GM04504 (cell line): ENCODE data around the gene TOR1AIP2.

Experiments used
- DNase-seq: peaks from one replicate; pipeline ENCODE4 v3.0.0-alpha.2; 2012; ENCODE audit warnings: low read depth

The TOR1AIP2 gene

DNA sequence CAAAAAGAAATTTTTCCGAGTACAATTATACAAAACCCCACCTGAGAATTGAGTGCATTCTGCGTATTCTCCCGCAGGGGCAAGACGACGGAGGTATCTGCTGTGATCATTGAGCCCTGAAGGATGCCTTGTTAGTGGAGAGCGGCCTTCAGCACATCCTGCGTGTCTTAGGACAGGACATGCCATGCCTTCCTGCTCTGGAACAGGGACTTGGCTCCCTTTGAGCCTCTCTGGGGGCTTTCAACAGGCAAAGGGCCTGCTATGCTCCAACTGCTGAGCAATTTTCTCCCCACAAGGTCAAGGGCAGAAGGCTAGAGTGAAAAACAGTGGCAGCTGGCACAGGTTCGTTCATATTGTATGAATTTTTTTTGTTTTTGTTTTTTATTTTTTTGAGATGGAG is 52.4 kb downstream of the TOR1AIP2 start:
- no peak for DNase-seq

DNA sequence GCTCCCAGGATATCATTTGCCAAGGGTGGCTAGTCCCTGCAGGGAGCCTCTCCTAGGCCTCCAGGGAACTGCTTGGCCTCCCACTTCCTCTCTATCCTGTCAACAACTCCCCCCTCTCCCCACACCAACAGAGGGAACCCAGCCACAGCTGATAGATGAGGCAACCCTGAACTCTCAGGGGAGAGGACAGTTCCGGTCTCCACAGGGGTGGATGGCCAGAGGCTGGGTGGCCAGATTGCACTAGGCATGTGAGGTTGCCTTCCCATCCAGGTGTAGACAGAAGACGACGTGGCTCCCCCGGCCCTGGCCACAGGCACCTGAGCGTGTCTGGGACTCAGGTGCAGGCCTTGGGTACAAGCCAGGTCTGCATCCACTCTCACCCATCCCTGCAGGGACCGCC is 53.3 kb downstream of the TOR1AIP2 start:
- no peak for DNase-seq

DNA sequence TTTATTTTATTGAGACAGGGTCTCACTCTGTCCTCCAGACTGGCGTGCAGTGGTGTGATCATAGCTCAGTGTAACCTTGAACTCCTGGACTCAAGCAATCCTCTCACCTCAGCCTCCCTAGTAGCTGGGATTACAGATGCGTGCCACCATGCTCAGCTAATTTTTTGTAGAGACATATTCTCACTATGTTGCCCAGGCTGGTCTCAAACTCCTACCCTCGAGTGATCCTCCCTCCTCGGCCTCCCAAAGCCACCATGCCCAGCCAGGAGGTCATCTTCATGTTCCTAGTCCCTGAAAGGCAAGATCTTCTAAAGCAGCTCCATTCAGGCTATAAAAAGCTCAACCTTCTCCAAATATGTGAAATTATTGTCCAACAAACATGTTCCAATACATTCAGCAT is 53.9 kb downstream of the TOR1AIP2 start:
- no peak for DNase-seq

DNA sequence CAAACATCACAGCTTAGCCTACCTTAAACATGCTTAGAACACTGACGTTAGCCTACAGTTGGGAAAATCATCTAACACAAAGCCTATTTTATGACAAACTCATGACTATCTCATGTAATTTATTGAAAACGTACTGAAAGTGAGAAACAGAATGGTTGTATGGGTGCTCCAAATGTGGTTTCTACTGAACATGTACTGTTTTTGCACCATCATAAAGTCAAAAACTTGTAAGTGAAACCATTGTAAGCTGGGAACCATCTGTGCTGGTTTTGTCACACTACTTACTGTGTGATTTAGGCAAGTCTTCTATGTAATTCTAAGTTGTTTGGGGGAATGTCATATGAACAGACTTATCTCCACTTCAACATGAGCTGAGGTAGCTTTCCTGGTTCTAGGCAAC is 55.5 kb downstream of the TOR1AIP2 start:
- DNase-seq: no peak

DNA sequence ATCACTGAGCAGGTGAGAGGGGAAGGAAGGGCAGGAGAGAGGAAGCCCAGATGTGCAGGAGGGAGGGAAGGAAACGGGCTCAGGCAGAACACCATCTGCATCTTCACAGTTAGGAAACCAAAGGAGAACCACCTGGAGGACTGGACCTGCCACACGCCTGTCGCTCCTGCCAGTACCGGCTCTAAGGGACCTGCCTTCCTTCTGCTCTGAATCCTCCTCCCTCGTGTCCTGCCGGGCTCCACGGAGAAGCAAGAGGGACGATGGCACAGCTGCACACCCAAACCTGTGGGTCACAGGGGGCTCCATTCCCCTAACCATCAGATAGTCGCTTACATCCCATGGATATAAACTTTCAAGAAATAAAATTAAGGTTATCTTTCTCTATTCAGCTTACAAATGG is 56.1 kb downstream of the TOR1AIP2 start:
- no peak for DNase-seq

GRCh38 chr1:179820226-179820970 is 57.2 kb downstream of the TOR1AIP2 start:
- no peak for DNase-seq

- DNase-seq: no peak
Observed at GRCh38 chr1:179818743-179819173, 58.8 kb downstream of the TOR1AIP2 start.

- DNase-seq: no peak
Observed at GRCh38 chr1:179818260-179818659, 59.3 kb downstream of the TOR1AIP2 start.

DNA sequence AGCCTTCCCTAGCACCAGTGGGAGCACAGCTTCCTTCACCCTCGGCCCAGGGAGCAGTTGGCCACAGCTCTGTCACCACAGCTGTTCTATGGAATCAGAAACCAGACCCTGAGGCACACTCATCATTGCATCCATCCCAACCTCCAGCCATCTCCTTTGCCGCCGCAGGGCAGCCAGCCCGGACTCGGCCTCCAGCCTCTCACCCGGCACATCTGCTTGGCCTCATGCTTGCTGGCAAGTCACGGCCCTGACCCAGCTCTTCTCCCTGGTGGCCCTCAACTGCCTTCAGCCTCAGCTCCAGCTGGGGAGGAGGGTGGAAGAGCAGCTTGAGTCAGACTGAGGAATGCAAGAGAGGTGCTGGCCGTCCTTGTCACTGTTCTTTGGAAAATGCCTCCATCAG is 59.8 kb downstream of the TOR1AIP2 start:
- DNase-seq: peak; percentile 15

GRCh38 chr1:179817056-179817455 is 60.5 kb downstream of the TOR1AIP2 start:
- no peak for DNase-seq

DNA sequence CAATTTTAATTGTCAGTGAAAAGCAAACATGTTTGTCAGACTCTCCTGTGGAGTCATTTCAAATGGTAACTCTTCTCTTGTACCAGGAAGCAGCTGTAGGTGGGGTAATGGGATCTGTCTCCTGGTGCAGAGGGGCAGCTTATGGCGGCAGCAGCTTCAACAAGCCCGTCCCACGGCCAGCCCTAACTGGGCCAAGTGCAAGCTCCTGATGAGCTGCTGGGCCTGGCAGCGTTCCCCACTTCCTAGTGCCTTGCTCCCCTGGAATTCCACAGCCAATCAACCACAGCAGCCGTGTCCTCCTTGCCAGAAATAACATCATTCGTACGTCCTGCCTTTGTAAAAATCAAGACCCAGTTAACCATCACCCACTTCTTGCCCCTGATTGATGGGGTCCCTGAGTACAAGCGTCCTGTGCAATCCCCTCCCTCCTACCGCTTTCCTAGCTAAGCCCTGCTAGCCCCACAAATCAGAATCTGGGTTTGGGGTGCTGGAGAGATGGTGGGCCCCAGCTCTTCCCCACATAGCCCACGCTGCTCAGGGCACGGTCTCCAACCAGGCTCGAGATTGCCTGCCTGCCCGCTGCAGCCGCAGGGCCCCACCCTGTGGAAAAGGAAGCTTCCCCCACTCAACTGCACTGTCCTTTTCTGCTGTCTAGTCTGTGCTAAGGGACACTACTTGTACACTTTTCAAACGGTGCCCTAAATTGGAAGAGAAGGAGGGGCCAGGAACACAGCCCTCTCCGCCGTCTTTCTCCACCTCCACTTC is 61.2 kb downstream of the TOR1AIP2 start:
- DNase-seq: no peak

GRCh38 chr1:179815641-179816040 is 62.0 kb downstream of the TOR1AIP2 start:
- DNase-seq: no peak

GRCh38 chr1:179814546-179814838 is 63.1 kb downstream of the TOR1AIP2 start:
- no peak for DNase-seq

DNA sequence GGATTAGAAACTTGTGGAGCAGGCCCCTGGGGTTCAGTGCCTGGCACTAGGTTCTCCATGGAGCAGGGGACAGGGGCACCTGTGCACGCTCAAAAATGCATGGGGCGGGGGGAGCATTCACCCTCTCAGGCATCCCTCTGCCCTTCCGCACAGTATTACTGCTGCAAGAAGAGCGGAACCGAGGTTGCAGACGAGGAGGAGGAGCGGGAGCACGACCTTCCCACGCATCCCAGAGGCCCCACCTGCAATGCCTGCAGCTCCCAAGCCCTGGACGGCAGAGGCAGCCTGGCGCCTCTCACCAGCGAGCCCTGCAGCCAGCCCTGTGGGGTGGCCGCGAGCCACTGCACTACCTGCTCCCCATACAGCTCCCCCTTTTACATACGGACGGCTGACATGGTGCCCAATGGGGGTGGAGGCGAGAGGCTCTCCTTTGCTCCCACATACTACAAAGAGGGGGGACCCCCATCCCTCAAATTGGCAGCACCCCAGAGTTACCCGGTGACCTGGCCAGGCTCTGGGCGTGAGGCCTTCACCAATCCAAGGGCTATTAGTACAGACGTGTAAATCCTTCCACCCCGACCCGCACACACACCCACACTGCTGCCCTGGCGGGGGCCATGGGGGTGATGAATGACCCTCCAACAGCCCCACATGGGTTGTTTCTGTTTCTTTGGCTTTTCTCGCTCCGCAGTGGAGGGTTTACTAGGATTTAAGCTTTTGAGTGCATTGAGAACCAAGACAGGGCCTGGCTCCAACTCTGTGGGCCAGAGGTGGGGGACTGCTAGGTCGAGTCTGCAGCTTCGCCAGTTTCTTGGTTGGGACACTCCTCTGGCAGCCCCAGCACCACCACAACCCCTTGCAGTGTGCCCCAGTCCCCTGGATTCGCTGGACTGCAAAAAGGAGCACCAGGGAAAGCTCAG is 63.7 kb downstream of the TOR1AIP2 start:
- no peak for DNase-seq

DNA sequence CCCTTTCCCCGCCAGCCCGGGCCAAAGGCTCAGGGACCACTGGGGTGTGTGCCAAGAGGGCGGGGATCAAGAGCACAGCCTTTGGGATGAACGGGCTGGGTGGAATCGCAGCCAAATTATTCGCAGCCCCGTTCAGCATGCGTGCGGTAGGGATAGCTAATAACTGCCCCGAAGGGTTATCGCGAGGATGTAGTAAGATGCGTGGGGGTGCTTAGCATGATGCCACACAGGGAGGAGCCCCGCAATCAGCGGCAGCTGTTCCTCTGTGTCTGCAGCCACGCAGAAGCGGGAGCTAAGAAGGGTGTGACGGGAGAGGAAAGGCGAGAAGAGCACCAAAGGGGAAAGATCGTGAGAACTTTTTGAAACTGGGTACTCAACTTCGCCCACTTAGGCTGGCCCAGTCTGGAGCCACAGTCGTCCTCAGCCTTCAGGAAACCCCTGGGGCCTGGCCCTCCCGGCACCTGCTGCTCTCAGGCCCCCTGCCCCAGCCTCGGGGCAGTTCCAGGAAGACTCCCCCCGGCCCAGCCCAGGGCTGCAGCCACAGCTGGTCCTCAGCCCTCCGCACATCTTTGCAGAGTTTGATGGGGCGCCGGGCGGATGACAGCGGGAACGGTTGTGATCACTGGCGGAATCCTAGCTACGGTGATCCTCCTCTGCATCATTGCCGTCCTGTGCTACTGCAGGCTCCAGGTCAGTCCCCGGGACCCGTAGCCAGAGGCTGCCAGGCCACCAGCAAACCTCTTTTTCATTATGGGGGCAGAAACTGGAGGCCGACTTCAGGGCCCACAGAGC is 64.9 kb downstream of the TOR1AIP2 start:
- DNase-seq: no peak

DNA sequence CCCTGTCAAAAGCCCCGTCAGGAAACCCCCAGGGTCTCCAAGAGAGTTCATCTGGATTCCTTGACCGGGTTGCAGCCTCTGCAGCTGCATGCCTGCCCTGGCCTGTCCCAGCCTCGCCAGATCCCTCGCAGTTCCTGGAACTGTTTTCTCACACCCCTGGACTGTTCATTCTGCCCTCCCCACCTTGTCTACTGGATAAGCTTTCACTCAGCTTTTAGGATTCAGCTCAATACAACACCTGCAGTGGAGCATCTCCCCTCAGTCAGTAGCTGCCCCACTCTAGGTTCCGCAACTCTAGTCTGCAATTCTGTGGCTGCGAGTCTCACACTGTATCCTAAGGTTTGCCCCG is 67.3 kb downstream of the TOR1AIP2 start:
- DNase-seq: no peak

- peak; percentile 25 for DNase-seq
Observed at GRCh38 chr1:179809506-179810366, 67.9 kb downstream of the TOR1AIP2 start.

DNA sequence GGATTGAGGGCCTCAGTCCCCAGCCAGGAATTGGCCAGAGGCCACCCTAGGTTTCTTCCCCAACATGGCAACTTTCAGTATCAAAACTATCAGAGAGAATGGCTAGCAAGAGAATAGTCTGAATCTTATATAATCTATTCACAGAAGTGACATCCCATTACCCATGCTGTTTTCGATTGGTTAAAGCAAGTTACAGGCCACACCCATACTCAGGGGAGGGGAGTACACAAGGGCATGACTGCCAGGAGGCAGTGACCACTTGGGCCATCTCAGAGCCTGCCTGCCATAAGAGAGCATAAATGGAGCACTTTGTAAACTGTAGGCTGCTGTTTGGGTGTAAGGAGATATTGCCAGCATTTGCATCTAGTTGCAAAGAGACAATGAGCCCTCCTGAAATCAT is 69.1 kb downstream of the TOR1AIP2 start:
- DNase-seq: no peak

- no peak for DNase-seq
Observed at GRCh38 chr1:179807691-179808485, 69.7 kb downstream of the TOR1AIP2 start.

- DNase-seq: no peak
Observed at GRCh38 chr1:179807291-179807690, 70.3 kb downstream of the TOR1AIP2 start.
